PFSK-1 (cell line): ENCODE measurements around the gene NMNAT3.

Experiments
- FOXP2 ChIP-seq: optimal IDR thresholded peaks from 2 replicates; pipeline ENCODE3; 2011; ENCODE audit warnings: borderline replicate concordance, control low read depth, inconsistent platforms; ENCODE audit not compliant: insufficient read depth; ENCODE audit errors: extremely low read length, extremely low read depth
- POLR2AphosphoS5 ChIP-seq: IDR thresholded peaks from 2 replicates; pipeline ENCODE4 v1.6.1; 2012; ENCODE audit warnings: low read depth, mild to moderate bottlenecking, control low read depth, low read length, moderate library complexity
- SIN3A ChIP-seq: IDR thresholded peaks from 2 replicates; pipeline ENCODE4 v1.6.1; 2012; ENCODE audit warnings: mild to moderate bottlenecking, low read length, moderate library complexity, borderline replicate concordance; ENCODE audit not compliant: insufficient read depth
- TAF1 ChIP-seq: IDR thresholded peaks from 2 replicates; pipeline ENCODE4 v1.6.1; 2012; ENCODE audit warnings: low read length, control low read depth, borderline replicate concordance; ENCODE audit not compliant: insufficient read depth
- TF ChIP-seq, protein P1 (sequence below), 2 experiments: IDR thresholded peaks; 2 replicates each; pipeline versions ENCODE4 v1.6.1 to v1.8.0; 2011 to 2012; ENCODE audit warnings: low read depth in 2 of 2, low read length in 2 of 2, control low read depth in 1 of 2, inconsistent platforms in 1 of 2, mild to moderate bottlenecking in 1 of 2, moderate library complexity in 1 of 2; ENCODE audit not compliant: insufficient read depth in 1 of 2

NMNAT3 gene

GRCh38 chr3:139528924-139529323 lies 148.8 kb downstream of the NMNAT3 start:
- no peak for TF ChIP-seq TAF1
- no peak for TF ChIP-seq FOXP2
- TF ChIP-seq POLR2AphosphoS5, result no peak
- TF ChIP-seq, protein P1, sequence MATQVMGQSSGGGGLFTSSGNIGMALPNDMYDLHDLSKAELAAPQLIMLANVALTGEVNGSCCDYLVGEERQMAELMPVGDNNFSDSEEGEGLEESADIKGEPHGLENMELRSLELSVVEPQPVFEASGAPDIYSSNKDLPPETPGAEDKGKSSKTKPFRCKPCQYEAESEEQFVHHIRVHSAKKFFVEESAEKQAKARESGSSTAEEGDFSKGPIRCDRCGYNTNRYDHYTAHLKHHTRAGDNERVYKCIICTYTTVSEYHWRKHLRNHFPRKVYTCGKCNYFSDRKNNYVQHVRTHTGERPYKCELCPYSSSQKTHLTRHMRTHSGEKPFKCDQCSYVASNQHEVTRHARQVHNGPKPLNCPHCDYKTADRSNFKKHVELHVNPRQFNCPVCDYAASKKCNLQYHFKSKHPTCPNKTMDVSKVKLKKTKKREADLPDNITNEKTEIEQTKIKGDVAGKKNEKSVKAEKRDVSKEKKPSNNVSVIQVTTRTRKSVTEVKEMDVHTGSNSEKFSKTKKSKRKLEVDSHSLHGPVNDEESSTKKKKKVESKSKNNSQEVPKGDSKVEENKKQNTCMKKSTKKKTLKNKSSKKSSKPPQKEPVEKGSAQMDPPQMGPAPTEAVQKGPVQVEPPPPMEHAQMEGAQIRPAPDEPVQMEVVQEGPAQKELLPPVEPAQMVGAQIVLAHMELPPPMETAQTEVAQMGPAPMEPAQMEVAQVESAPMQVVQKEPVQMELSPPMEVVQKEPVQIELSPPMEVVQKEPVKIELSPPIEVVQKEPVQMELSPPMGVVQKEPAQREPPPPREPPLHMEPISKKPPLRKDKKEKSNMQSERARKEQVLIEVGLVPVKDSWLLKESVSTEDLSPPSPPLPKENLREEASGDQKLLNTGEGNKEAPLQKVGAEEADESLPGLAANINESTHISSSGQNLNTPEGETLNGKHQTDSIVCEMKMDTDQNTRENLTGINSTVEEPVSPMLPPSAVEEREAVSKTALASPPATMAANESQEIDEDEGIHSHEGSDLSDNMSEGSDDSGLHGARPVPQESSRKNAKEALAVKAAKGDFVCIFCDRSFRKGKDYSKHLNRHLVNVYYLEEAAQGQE (IDR thresholded peaks at IDR 0.05; ENCODE audit: insufficient read depth in 1 of 2, low read depth in 2 of 2, low read length in 2 of 2), result no peak
- TF ChIP-seq SIN3A, result no peak

GRCh38 chr3:139528281-139528680 lies 149.5 kb downstream of the NMNAT3 start:
- no peak for TF ChIP-seq POLR2AphosphoS5
- no peak for TF ChIP-seq SIN3A
- no peak for TF ChIP-seq FOXP2
- TF ChIP-seq, protein P1 (IDR thresholded peaks at IDR 0.05; ENCODE audit: insufficient read depth in 1 of 2, low read depth in 2 of 2, low read length in 2 of 2), result no peak
- TF ChIP-seq TAF1, result no peak

DNA sequence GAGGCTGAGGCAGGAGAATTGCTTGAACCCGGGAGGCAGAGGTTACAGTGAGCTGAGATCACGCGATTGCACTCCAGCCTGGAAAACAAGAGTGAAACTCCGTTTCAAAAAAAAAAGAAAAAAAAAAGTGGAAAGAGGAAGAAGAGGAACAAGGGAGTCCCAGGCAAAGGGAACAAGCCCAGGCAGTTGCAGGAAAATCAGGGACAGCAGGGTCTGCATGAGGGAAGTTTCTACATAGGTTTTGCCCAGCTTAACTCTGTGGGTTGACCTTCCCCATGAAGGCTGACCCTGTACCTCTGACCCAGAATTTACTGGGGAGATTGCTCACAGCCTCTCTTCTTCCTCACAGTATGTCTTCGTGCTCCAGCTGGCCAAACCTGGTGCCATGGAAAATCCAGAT lies 150.5 kb downstream of the NMNAT3 start:
- TF ChIP-seq SIN3A (no peak), TAF1 (no peak), FOXP2 (no peak), POLR2AphosphoS5 (no peak)
- TF ChIP-seq, protein P1 (IDR thresholded peaks at IDR 0.05; ENCODE audit: insufficient read depth in 1 of 2, low read depth in 2 of 2, low read length in 2 of 2), result no peak

DNA sequence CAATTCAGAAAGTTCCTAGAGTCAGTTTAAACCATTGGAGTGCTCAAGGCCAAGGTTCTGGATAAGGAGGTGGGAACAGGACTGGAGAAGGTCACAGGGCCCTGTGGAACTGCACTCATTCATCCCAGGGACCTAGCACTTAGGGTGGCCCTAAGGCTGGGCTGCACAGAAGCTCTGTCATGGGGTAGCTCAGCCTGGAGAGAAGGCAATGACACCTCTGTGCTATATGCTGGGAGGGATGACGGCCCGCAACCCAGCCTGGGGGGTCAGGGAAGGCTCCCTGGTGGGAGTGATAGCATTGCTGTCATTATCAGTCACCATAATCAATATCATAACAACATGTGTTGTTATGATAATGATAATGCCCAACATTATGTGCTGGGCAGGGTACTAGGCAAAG lies 151.6 kb downstream of the NMNAT3 start:
- TF ChIP-seq FOXP2 (no peak), POLR2AphosphoS5 (no peak), TAF1 (no peak), SIN3A (no peak)
- TF ChIP-seq, protein P1 (IDR thresholded peaks at IDR 0.05; ENCODE audit: insufficient read depth in 1 of 2, low read depth in 2 of 2, low read length in 2 of 2), result no peak
